RWPE1 (cell line): ENCODE results near the gene PRTG.
"Not testable (repeated sequence)": the region's sequence is repeated elsewhere in the genome, so short reads cannot be mapped to it uniquely, and the experiment has no call there.

Source experiments
- CTCF ChIA-PET: fragments of 350-600 bp; sonication (Branson Sonifier 250); formaldehyde crosslinking; extraction: SDS; loops from one replicate; lab custom pipeline; 2021; lab: Yijun Ruan, JAX
- POLR2A ChIA-PET: fragments of 400-600 bp; formaldehyde crosslinking; extraction: SDS; loops from one replicate; lab custom pipeline; 2020; ENCODE audit warnings: antibody characterized with exemption; ENCODE audit not compliant: low non-redundant PET; lab: Yijun Ruan, JAX
- DNase-seq: peaks from one replicate; pipeline ENCODE4 v3.0.0; 2012; ENCODE audit warnings: low spot score
- H3K27ac ChIP-seq: fragments of 450-650 bp; 2 replicates; pipeline ENCODE4 v1.5.1; 2017
- CTCF ChIP-seq: fragments of 450-650 bp; conservative IDR thresholded peaks from 2 replicates; pipeline ENCODE4 v1.5.1; 2017; ENCODE audit warnings: low read depth, mild to moderate bottlenecking

PRTG gene

GRCh38 chr15:55739641-55740040 is 3.3 kb downstream of the PRTG start:
- TF ChIP-seq CTCF: no peak
- no peak overlapping the region for H3K27ac ChIP-seq
- no peak for DNase-seq
- ChIA-PET POLR2A (no interaction called here), CTCF (no interaction called here)

- DNase-seq: no peak
- no peak for TF ChIP-seq CTCF
- POLR2A ChIA-PET: no interaction called here
- CTCF ChIA-PET: no interaction called here
- H3K27ac ChIP-seq: no peak overlapping the region
These were observed 4.2 kb downstream of the PRTG start for GRCh38 chr15:55738715-55739114.

- ChIA-PET POLR2A (no interaction called here), CTCF (no interaction called here)
- DNase-seq: no peak
- H3K27ac ChIP-seq: no peak overlapping the region
- TF ChIP-seq CTCF: no peak
These were observed 5.6 kb downstream of the PRTG start for GRCh38 chr15:55737373-55737772.

- DNase-seq: no peak
- ChIA-PET POLR2A (no interaction called here), CTCF (no interaction called here)
- TF ChIP-seq CTCF: no peak
- H3K27ac ChIP-seq: no peak overlapping the region
These were observed 6.2 kb downstream of the PRTG start for GRCh38 chr15:55736756-55737155.

GRCh38 chr15:55734641-55735040 is 8.3 kb downstream of the PRTG start:
- no peak for TF ChIP-seq CTCF
- ChIA-PET POLR2A (no interaction called here), CTCF (no interaction called here)
- no peak overlapping the region for H3K27ac ChIP-seq
- no peak for DNase-seq

GRCh38 chr15:55733461-55733860 is 9.5 kb downstream of the PRTG start:
- H3K27ac ChIP-seq, CTCF ChIA-PET, DNase-seq, POLR2A ChIA-PET: not testable (repeated sequence)

- TF ChIP-seq CTCF: no peak
- no peak for DNase-seq
- no peak overlapping the region for H3K27ac ChIP-seq
- POLR2A ChIA-PET: no interaction called here
- CTCF ChIA-PET: no interaction called here
These were observed 21.3 kb downstream of the PRTG start for GRCh38 chr15:55721554-55722185.
